Fibroblast of pulmonary artery (primary cell): ENCODE data around the gene SYT4.
"Not testable (repeated sequence)": the region's sequence is repeated elsewhere in the genome, so short reads cannot be mapped to it uniquely, and the experiment has no call there.

ENCODE experiments used
- DNase-seq: peaks from one replicate; pipeline ENCODE4 v3.0.0-alpha.2; 2010; ENCODE audit warnings: low read depth
- H3K4me3 ChIP-seq: replicated peaks from 2 replicates; pipeline ENCODE4 v1.5.1; 2011; ENCODE audit warnings: low read depth, mild to moderate bottlenecking, control low read depth, low read length, moderate library complexity
- TF ChIP-seq, protein P1 (sequence below): IDR thresholded peaks from 2 replicates; pipeline ENCODE4 v1.5.1; 2011; ENCODE audit warnings: mild to moderate bottlenecking, control low read depth, low read length, inconsistent platforms; ENCODE audit errors: missing control alignments

The SYT4 gene, protein sequence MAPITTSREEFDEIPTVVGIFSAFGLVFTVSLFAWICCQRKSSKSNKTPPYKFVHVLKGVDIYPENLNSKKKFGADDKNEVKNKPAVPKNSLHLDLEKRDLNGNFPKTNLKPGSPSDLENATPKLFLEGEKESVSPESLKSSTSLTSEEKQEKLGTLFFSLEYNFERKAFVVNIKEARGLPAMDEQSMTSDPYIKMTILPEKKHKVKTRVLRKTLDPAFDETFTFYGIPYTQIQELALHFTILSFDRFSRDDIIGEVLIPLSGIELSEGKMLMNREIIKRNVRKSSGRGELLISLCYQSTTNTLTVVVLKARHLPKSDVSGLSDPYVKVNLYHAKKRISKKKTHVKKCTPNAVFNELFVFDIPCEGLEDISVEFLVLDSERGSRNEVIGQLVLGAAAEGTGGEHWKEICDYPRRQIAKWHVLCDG

DNA sequence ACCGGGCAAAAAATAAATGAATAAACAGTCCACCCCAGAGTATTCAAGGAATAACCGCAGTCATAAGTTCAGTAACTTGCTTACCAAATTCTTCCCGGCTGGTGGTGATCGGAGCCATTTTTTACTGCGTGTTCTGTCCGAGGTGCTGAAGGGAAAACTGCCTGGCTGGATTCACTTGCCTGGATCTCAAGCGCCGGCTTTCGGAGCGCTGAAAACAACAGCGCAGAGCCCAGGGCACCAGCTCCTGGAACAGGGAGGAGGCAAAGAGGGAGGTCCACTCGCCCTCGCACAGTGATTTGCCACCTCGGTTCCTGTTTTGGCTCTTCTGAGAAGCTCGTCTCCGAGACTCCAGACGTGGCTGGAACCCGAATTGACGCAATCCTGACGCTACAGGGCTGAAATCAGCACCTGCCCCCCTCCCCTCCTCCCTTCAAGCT lies at the start of gene SYT4:
SYT4 (minus strand) TSS at position 327 of the 437 bp plus-strand sequence; CDS start at position 118, 209 bp downstream.
- TF ChIP-seq, protein P1, sequence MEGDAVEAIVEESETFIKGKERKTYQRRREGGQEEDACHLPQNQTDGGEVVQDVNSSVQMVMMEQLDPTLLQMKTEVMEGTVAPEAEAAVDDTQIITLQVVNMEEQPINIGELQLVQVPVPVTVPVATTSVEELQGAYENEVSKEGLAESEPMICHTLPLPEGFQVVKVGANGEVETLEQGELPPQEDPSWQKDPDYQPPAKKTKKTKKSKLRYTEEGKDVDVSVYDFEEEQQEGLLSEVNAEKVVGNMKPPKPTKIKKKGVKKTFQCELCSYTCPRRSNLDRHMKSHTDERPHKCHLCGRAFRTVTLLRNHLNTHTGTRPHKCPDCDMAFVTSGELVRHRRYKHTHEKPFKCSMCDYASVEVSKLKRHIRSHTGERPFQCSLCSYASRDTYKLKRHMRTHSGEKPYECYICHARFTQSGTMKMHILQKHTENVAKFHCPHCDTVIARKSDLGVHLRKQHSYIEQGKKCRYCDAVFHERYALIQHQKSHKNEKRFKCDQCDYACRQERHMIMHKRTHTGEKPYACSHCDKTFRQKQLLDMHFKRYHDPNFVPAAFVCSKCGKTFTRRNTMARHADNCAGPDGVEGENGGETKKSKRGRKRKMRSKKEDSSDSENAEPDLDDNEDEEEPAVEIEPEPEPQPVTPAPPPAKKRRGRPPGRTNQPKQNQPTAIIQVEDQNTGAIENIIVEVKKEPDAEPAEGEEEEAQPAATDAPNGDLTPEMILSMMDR, result peak; percentile 16
- H3K4me3 ChIP-seq, result no peak within 1 kb of the TSS
- peak; percentile 77 for DNase-seq

DNA sequence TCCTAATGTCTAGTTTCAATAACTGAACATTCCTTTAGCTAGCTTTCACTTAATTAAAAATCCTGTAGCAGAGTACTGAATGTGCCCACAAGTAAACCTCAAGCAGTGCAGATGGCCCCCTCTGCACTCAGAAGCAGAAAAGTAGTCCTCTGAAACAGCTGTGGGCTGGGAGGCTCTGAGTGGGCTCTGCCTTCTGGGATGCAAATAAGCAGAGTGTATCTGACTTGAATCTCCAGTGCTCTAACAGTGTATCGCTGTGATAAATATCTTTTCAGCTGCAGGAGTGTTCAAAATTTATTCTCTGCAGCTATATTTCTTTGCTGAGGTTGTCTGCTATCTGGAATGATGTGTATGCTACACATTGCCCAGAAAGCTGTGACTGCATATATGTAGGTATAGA lies 44.8 kb upstream of the SYT4 start:
- no peak for DNase-seq
- H3K4me3 ChIP-seq, result no peak overlapping the region
- TF ChIP-seq, protein P1, result no peak

DNA sequence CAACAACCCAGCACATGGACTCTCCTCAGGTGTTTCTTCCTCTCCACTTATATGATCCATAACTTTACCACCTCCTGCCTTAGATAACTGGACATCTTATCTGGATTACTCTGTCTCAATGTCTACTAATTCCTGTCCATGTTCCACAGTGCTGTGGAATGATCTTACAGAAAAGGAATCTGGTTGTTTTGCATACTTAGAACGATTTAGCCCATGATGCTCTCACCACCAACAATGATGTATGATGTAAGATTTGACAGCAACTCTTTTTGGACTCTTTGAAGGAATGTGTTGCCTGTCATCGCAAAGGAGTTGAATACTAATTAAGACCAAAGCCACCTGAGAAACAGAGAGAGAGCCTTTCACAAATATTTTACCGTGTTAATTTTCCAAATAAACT lies 37.7 kb upstream of the SYT4 start:
- no peak overlapping the region for H3K4me3 ChIP-seq
- no peak for DNase-seq
- TF ChIP-seq, protein P1, result no peak

DNA sequence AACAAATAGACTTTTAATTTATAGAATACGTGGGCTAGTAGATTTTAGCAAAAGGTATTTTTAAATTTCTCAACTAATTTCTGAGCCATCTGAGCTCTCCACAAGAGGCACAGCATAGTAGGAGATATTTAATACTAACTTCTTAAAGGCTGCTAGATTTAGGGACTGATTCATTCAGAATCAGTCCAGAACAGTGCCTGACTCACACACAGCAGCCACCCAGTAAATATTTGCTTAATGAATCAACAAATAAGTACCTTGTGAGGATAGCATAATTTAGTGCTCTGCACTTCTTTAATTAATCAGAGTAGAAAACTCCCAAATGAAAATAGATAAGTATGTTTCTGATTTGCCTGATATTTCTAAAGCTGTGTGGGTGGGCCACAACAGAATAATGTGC lies 35.6 kb upstream of the SYT4 start:
- H3K4me3 ChIP-seq, result no peak overlapping the region
- DNase-seq, result no peak
- TF ChIP-seq, protein P1, result no peak

DNA sequence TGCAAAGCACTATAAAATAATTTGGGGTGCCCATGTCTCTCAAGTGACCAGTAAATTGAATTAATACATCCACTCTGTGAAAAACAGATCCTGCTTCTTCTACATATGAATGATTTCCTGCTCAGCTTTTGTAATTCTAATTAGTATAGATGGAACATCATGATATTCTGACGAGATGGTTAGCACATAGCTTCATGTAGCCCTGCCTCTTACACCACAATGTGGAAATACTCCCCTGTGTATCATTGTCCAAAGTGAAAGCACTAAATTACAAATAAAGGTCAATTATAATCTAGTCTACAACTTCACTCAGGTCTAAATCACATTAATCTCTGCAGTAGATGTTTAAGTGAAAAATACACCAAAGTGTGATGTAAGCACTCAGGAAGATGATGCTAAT lies 32.9 kb upstream of the SYT4 start:
- DNase-seq, result no peak
- TF ChIP-seq, protein P1, result no peak
- no peak overlapping the region for H3K4me3 ChIP-seq

DNA sequence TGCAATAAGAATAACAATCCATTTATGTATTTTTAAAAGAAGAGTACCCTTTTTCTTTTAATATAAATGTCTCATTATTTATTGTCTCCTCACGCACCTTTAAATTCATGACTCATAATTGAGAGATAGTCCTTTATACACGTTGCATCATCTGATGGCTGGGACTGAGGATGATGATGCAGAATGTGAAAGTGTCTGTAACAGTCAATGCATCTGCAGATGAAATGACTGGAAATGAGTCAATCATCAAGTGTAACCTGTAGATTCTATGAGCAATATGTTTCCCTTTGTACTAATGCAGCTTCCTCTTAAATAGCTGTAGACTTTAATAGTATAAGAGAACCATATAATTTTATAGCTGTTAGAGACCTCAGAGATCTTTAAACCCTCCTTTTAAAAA lies 26.1 kb upstream of the SYT4 start:
- DNase-seq, result no peak
- TF ChIP-seq, protein P1, result no peak
- H3K4me3 ChIP-seq, result no peak overlapping the region

DNA sequence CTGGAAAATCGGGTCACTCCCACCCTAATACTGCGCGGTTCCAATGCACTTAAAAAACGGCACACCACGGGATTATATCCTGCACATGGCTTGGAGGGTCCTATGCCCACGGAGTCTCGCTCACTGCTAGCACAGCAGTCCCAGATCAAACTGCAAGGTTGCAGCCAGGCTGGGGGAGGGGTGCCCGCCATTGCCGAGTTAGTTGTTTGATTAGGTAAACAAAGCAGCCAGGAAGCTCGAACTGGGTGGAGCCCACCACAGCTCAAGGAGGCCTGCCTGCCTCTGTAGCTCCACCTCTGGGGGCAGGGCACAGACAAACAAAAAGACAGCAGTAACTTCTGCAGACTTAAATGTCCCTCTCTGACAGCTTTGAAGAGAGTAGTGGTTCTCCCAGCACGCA lies 8.9 kb upstream of the SYT4 start:
- not testable (repeated sequence) for DNase-seq

More for the DNA sequence above, 8.9 kb upstream of the SYT4 start:
- not testable (repeated sequence) for H3K4me3 ChIP-seq
